GM18868 (cell line): ENCODE measurements around the gene GULP1.

Experiments
- ATAC-seq: cut with Tn5 transposase; IDR thresholded peaks from one replicate; pipeline ENCODE4 v1.9.1; 2021; ENCODE audit warnings: mild to moderate bottlenecking, moderate library complexity; ENCODE audit not compliant: unreplicated experiment

GULP1 gene

GRCh38 chr2:188414869-188415753 lies 123.4 kb downstream of the GULP1 start:
- no peak for ATAC-seq

GRCh38 chr2:188415754-188416083 lies 124.0 kb downstream of the GULP1 start:
- ATAC-seq = no peak

GRCh38 chr2:188416367-188416766 lies 124.7 kb downstream of the GULP1 start:
- ATAC-seq = no peak

GRCh38 chr2:188422726-188423125 lies 131.1 kb downstream of the GULP1 start:
- no peak for ATAC-seq

- no peak for ATAC-seq
These were observed 133.6 kb downstream of the GULP1 start for GRCh38 chr2:188425266-188425665.

- no peak for ATAC-seq
These were observed 134.4 kb downstream of the GULP1 start for GRCh38 chr2:188426121-188426520.

GRCh38 chr2:188430705-188431104 lies 139.0 kb downstream of the GULP1 start:
- ATAC-seq = no peak

GRCh38 chr2:188434018-188434417 lies 142.3 kb downstream of the GULP1 start:
- no peak for ATAC-seq

GRCh38 chr2:188435115-188435514 lies 143.4 kb downstream of the GULP1 start:
- ATAC-seq = no peak

GRCh38 chr2:188437537-188437936 lies 145.9 kb downstream of the GULP1 start:
- ATAC-seq = no peak

GRCh38 chr2:188439986-188440385 lies 148.3 kb downstream of the GULP1 start:
- no peak for ATAC-seq

- ATAC-seq = no peak
These were observed 149.2 kb downstream of the GULP1 start for GRCh38 chr2:188440849-188441248.

GRCh38 chr2:188441288-188441947 lies 149.7 kb downstream of the GULP1 start:
- ATAC-seq = no peak

GRCh38 chr2:188443207-188443606 lies 151.5 kb downstream of the GULP1 start:
- ATAC-seq = no peak

GRCh38 chr2:188444106-188444835 lies 152.6 kb downstream of the GULP1 start:
- no peak for ATAC-seq

- ATAC-seq = no peak
These were observed 157.9 kb downstream of the GULP1 start for GRCh38 chr2:188449561-188449960.

GRCh38 chr2:188449971-188450370 lies 158.3 kb downstream of the GULP1 start:
- ATAC-seq = no peak

- no peak for ATAC-seq
These were observed 159.2 kb downstream of the GULP1 start for GRCh38 chr2:188450732-188451483.

GRCh38 chr2:188452084-188452483 lies 160.4 kb downstream of the GULP1 start:
- no peak for ATAC-seq

- ATAC-seq = no peak
These were observed 164.6 kb downstream of the GULP1 start for GRCh38 chr2:188456114-188456909.
